PC-9 (cell line): ENCODE measurements around the gene RAB5B.

ENCODE experiments used
- EZH2 ChIP-seq: fragments of 200-600 bp; sonication (generic); IDR thresholded peaks from 2 replicates; pipeline ENCODE4 v1.8.0; 2017; ENCODE audit warnings: antibody characterized with exemption, low read depth
- TF ChIP-seq, protein P1 (sequence below): fragments of 200-600 bp; sonication (generic); conservative IDR thresholded peaks from 2 replicates; pipeline ENCODE4 v1.6.1; 2017; ENCODE audit warnings: mixed run types, antibody characterized with exemption, mild to moderate bottlenecking, moderate library complexity

DNA sequence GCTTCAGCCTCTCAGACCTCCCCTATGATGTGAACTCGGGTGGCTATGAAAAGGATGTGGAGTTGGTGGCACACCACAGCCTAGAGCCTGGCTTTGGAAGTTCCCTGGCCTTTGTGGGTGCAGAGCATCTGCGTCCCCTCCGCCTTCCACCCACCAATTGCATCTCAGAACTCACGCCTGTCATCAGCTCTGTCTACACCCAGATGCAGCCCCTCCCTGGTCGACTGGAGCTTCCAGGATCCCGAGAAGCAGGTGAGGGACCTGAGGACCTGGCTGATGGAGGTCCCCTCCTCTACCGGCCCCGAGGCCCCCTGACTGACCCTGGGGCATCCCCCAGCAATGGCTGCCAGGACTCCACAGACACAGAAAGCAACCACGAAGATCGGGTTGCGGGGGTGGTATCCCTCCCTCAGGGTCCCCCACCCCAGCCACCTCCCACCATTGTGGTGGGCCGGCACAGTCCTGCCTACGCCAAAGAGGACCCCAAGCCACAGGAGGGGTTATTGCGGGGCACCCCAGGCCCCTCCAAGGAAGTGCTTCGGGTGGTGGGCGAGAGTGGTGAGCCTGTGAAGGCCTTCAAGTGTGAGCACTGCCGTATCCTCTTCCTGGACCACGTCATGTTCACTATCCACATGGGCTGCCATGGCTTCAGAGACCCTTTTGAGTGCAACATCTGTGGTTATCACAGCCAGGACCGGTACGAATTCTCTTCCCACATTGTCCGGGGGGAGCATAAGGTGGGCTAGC is 60.9 kb downstream of the RAB5B start:
- TF ChIP-seq, protein P1, sequence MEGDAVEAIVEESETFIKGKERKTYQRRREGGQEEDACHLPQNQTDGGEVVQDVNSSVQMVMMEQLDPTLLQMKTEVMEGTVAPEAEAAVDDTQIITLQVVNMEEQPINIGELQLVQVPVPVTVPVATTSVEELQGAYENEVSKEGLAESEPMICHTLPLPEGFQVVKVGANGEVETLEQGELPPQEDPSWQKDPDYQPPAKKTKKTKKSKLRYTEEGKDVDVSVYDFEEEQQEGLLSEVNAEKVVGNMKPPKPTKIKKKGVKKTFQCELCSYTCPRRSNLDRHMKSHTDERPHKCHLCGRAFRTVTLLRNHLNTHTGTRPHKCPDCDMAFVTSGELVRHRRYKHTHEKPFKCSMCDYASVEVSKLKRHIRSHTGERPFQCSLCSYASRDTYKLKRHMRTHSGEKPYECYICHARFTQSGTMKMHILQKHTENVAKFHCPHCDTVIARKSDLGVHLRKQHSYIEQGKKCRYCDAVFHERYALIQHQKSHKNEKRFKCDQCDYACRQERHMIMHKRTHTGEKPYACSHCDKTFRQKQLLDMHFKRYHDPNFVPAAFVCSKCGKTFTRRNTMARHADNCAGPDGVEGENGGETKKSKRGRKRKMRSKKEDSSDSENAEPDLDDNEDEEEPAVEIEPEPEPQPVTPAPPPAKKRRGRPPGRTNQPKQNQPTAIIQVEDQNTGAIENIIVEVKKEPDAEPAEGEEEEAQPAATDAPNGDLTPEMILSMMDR, result no peak
- TF ChIP-seq EZH2, result no peak
